DMS53 treated with DMSO at 0.1 percent for 48 hours (cell line): Measurements from ENCODE around the gene ASB9.
"Not testable (repeated sequence)": the region's sequence is repeated elsewhere in the genome, so short reads cannot be mapped to it uniquely, and the experiment has no call there.

Experiments
- DNase-seq: peaks from one replicate; lab custom pipeline; 2025; ENCODE audit not compliant: unreplicated experiment; lab: John Stamatoyannopoulos, UW

The ASB9 gene

GRCh38 chrX:15269618-15270521 is at the start of gene ASB9:
Gene ASB9 (minus strand): TSS chrX:15270083. CDS start chrX:15269874, 209 bp downstream.
- DNase-seq: peak; percentile 24

- no peak for DNase-seq
Measured at GRCh38 chrX:15319075-15319474, 49.2 kb upstream of the ASB9 start.

- DNase-seq: no peak
Measured at GRCh38 chrX:15315509-15315908, 45.6 kb upstream of the ASB9 start, which contains the start of gene ASB11. Gene ASB11 (minus strand): TSS chrX:15315640. CDS start chrX:15315605, 35 bp downstream.

GRCh38 chrX:15314472-15314871 is 44.6 kb upstream of the ASB9 start:
- DNase-seq: no peak

- DNase-seq: no peak
Measured at GRCh38 chrX:15311119-15311518, 41.2 kb upstream of the ASB9 start.

- DNase-seq: peak; percentile 25
Measured at GRCh38 chrX:15310117-15310516, 40.2 kb upstream of the ASB9 start.

- not testable (repeated sequence) for DNase-seq
Measured at GRCh38 chrX:15305899-15306298, 36.0 kb upstream of the ASB9 start.

- no peak for DNase-seq
Measured at GRCh38 chrX:15301924-15302323, 32.0 kb upstream of the ASB9 start.

- no peak for DNase-seq
Measured at GRCh38 chrX:15299941-15300851, 30.3 kb upstream of the ASB9 start.

GRCh38 chrX:15298780-15299179 is 28.9 kb upstream of the ASB9 start:
- DNase-seq: no peak

GRCh38 chrX:15298201-15298600 is 28.3 kb upstream of the ASB9 start:
- no peak for DNase-seq

GRCh38 chrX:15293451-15293850 is 23.6 kb upstream of the ASB9 start:
- DNase-seq: no peak

GRCh38 chrX:15292861-15293260 is 23.0 kb upstream of the ASB9 start:
- DNase-seq: no peak

- no peak for DNase-seq
Measured at GRCh38 chrX:15277604-15278003, 7.7 kb upstream of the ASB9 start.

- DNase-seq: no peak
Measured at GRCh38 chrX:15274946-15275345, 5.1 kb upstream of the ASB9 start.

GRCh38 chrX:15273275-15273674 is 3.4 kb upstream of the ASB9 start:
- DNase-seq: not testable (repeated sequence)

GRCh38 chrX:15271757-15272156 is 1.9 kb upstream of the ASB9 start:
- no peak for DNase-seq

- DNase-seq: no peak
Measured at GRCh38 chrX:15269120-15269519, 763 bp downstream of the ASB9 start.

GRCh38 chrX:15254852-15255251 is 15.0 kb downstream of the ASB9 start:
- no peak for DNase-seq

- DNase-seq: no peak
Measured at GRCh38 chrX:15245896-15246295, 24.0 kb downstream of the ASB9 start.

GRCh38 chrX:15244421-15244820 is 25.5 kb downstream of the ASB9 start:
- DNase-seq: no peak
